Posterior vena cava (tissue), 2 donors: ENCODE measurements around the gene ETV3. TPM values are rescaled to one million over a fixed set of nuclear protein-coding genes. Genes with fewer than 3 reads are reported as not detected.

Experiments
- DNase-seq: peaks from one replicate; pipeline ENCODE4 v3.0.0-alpha.2; 2020; ENCODE audit warnings: low spot score
- intact Hi-C, 2 donors: fragments of 100-400 bp; cut with DNase I; formaldehyde crosslinking; loops; one replicate each; pipeline versions ENCODE4 v1.14.1 to v1.14.2; 2022 to 2023
- total RNA-seq, 2 donors: library from RNA; stranded (reverse); fragmentation: NEBNext Ultra II Directional; extraction: Animal tissue kit (Norgen Biotek cat#: 25700); gene quantifications; one replicate each; pipeline ENCODE4 v1.2.1, GENCODE V29; 2021
- donor health status: DM: yes; HTN: yes; CAD: no.
- donor health status: DM: yes; HTN: yes; CAD: no.

The ETV3 gene
- total RNA-seq, 2 donors from 2014 or later, result 25.6 to 28.1 TPM

GRCh38 chr1:157166590-157166989 lies 28.4 kb upstream of the ETV3 start:
- intact Hi-C loops, result no loop called here
- DNase-seq, result no peak

GRCh38 chr1:157163273-157164127 lies 25.3 kb upstream of the ETV3 start:
- DNase-seq, result peak; percentile 88
- intact Hi-C loops, result no loop called here

- intact Hi-C loops, result no loop called here
- no peak for DNase-seq
These were observed 24.1 kb upstream of the ETV3 start for GRCh38 chr1:157162345-157162744.

- no peak for DNase-seq
- intact Hi-C loops, result no loop called here
These were observed 23.7 kb upstream of the ETV3 start for GRCh38 chr1:157161901-157162300.

GRCh38 chr1:157158967-157159366 lies 20.8 kb upstream of the ETV3 start:
- DNase-seq, result no peak
- intact Hi-C loops, result no loop called here

GRCh38 chr1:157157501-157158190 lies 19.5 kb upstream of the ETV3 start:
- intact Hi-C loops, result loop anchor here in 1 of 2 donors (2.0 kb wide), 1 partner anchor 67 kb away; no protein-coding TSS in a partner anchor
- no peak for DNase-seq

- DNase-seq, result peak; percentile 92
- intact Hi-C loops, result loop anchor here in 1 of 2 donors (2.0 kb wide), 1 partner anchor 65 kb away; no protein-coding TSS in a partner anchor
These were observed 17.9 kb upstream of the ETV3 start for GRCh38 chr1:157156058-157156541.

GRCh38 chr1:157155658-157156057 lies 17.5 kb upstream of the ETV3 start:
- no peak for DNase-seq
- intact Hi-C loops, result loop anchor here in 1 of 2 donors (2.0 kb wide), 1 partner anchor 65 kb away; no protein-coding TSS in a partner anchor

- intact Hi-C loops, result loop anchor here in 1 of 2 donors (5.0 kb wide), 1 partner anchor 63 kb away; no protein-coding TSS in a partner anchor
- no peak for DNase-seq
These were observed 16.8 kb upstream of the ETV3 start for GRCh38 chr1:157154940-157155514.

- intact Hi-C loops, result loop anchor here in 1 of 2 donors (5.0 kb wide), 1 partner anchor 62 kb away; no protein-coding TSS in a partner anchor
- no peak for DNase-seq
These were observed 16.1 kb upstream of the ETV3 start for GRCh38 chr1:157154291-157154690.

GRCh38 chr1:157153746-157154145 lies 15.6 kb upstream of the ETV3 start:
- no peak for DNase-seq
- intact Hi-C loops, result loop anchor here in 1 of 2 donors (5.0 kb wide), 1 partner anchor 61 kb away; no protein-coding TSS in a partner anchor

- no peak for DNase-seq
- intact Hi-C loops, result loop anchor here in 1 of 2 donors (5.0 kb wide), 1 partner anchor 60 kb away; no protein-coding TSS in a partner anchor
These were observed 14.3 kb upstream of the ETV3 start for GRCh38 chr1:157152510-157152909.

GRCh38 chr1:157151506-157151905 lies 13.3 kb upstream of the ETV3 start:
- no peak for DNase-seq
- intact Hi-C loops, result loop anchor here in 1 of 2 donors (5.0 kb wide), 1 partner anchor 59 kb away; no protein-coding TSS in a partner anchor

GRCh38 chr1:157151073-157151472 lies 12.9 kb upstream of the ETV3 start:
- DNase-seq, result no peak
- intact Hi-C loops, result loop anchor here in 1 of 2 donors (5.0 kb wide), 1 partner anchor 59 kb away; no protein-coding TSS in a partner anchor

- intact Hi-C loops, result loop anchor here in 1 of 2 donors (5.0 kb wide), 1 partner anchor 58 kb away; no protein-coding TSS in a partner anchor
These were observed 12.4 kb upstream of the ETV3 start for GRCh38 chr1:157150631-157151030.

GRCh38 chr1:157147906-157148700 lies 9.9 kb upstream of the ETV3 start:
- intact Hi-C loops, result no loop called here
- DNase-seq, result no peak

More at GRCh38 chr1:157150631-157151030, 12.4 kb upstream of the ETV3 start:
- no peak for DNase-seq

GRCh38 chr1:157147037-157147436 lies 8.8 kb upstream of the ETV3 start:
- intact Hi-C loops, result no loop called here
- no peak for DNase-seq

GRCh38 chr1:157146244-157146643 lies 8.0 kb upstream of the ETV3 start:
- DNase-seq, result no peak
- intact Hi-C loops, result no loop called here
